ENCODE results near the gene PHC1. TPM values are rescaled to one million over a fixed set of nuclear protein-coding genes. Genes with fewer than 3 reads are reported as not detected.
"Not testable (repeated sequence)": the region's sequence is repeated elsewhere in the genome, so short reads cannot be mapped to it uniquely, and the experiment has no call there.

The PHC1 gene
- total RNA-seq (2014; rRNA removed; shearing (Covaris generic)), result 25.1 and 31.1 TPM in 2 replicates
- 51.5 and 64.1 TPM in 2 replicates for polyA plus RNA-seq (2015; cell fraction: cytosol; rRNA removed)
- polyA plus RNA-seq (2015; cell fraction: nucleus; rRNA removed), result 248 and 280 TPM in 2 replicates

DNA sequence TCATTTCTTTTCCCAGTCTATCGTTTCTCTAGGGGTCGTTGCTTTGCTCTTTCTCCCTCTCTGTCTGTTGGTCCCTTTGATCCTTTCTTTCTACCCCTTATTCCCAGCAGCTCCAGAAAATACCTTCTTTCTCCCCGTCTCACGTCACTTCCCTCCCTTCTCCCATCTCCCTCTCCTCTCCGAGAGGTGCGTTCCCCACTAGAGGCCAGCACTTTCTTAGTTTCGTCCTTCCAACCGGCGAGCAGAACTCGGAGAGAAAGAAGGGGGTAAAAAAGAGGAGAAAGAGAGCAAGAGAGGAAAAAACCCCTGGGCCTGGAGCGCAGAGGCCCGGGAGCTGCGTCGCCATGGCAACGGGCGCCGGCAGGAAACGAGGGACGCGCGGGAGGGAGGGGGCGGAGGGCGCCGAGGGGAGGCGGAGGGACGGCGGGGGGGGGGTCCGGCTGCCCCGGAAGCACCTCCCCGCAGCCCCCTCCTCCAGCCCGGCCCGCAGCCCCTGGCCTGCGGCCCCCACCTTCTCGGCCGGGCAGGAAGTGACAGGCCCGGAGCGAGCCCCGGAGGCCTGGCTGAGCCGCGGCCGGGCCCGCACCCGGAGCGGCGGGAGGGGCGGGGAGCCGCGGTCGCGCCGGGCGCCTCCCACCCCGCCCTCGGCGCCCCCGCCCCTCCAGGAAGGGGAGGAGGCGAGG is at the start of gene PHC1:
Gene PHC1, plus strand, starts transcription at position 477 of the 683 bp plus-strand sequence. CDS start 3,169 bp downstream, outside the sequence.
- in situ Hi-C loops (cut with HindIII; ENCODE audit: low pct_unique_long_range_greater_than_20kb, low sequenced_read_pairs), result not testable (repeated sequence)
- peak; percentile 81 for DNase-seq (ENCODE audit: low read depth, low spot score)

- DNase-seq (ENCODE audit: low read depth, low spot score), result no peak
- in situ Hi-C loops (cut with HindIII; ENCODE audit: low pct_unique_long_range_greater_than_20kb, low sequenced_read_pairs), result no loop called here
Observed at GRCh38 chr12:8866429-8866828, 47.9 kb upstream of the PHC1 start.

DNA sequence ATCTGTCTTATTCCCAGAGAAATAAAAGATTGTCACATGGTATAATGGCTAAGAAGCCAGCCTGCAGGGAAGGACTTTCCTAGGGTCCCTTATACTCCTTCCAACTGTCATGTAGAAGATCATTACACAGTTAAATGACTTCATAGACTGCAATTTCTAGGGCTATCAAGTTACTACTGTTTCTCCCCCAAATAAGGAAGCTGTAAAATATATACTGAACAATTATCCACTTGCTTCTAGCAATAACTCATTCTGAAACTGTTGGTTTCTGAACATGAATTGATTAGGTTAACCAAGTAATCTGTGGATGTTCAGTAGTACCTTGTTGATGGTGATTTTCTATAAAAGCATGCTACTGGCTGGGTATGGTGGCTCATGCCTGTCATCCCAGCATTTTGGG is 47.3 kb upstream of the PHC1 start:
- in situ Hi-C loops (cut with HindIII; ENCODE audit: low pct_unique_long_range_greater_than_20kb, low sequenced_read_pairs), result no loop called here

DNA sequence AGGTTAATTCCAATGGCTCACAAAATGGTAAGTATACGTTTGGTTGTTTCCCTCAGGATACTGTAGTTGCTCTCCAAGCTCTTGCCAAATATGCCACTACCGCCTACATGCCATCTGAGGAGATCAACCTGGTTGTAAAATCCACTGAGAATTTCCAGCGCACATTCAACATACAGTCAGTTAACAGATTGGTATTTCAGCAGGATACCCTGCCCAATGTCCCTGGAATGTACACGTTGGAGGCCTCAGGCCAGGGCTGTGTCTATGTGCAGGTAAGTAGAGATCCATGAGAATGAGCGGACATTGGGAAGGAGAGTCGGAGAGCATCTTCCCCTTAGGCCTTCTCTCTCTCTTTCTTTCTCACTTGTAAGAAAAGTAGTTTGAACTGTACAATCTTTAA is 46.5 kb upstream of the PHC1 start:
- DNase-seq (ENCODE audit: low read depth, low spot score), result no peak
- in situ Hi-C loops (cut with HindIII; ENCODE audit: low pct_unique_long_range_greater_than_20kb, low sequenced_read_pairs), result no loop called here

More for the DNA sequence above, 47.3 kb upstream of the PHC1 start:
- DNase-seq (ENCODE audit: low read depth, low spot score), result no peak

DNA sequence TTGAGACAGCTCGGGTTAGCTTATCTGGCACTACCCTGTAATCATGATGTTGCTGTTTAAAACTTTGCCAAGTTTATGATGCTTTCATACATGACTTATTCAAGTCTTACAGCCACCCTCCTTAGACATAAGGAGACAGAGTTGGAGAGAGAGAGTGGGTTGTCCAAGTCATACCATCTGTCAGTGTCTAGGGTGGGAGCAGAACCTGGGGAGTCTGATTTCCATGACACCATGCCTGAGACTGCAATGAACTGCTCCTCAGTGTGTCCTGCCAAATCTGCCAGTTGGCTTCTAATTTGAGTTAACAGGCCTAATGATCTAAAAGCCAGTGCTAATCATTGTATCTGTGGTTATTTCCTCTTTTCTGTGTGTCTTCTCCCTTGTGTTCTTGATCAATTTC is 43.7 kb upstream of the PHC1 start:
- in situ Hi-C loops (cut with HindIII; ENCODE audit: low pct_unique_long_range_greater_than_20kb, low sequenced_read_pairs), result no loop called here
- no peak for DNase-seq (ENCODE audit: low read depth, low spot score)

DNA sequence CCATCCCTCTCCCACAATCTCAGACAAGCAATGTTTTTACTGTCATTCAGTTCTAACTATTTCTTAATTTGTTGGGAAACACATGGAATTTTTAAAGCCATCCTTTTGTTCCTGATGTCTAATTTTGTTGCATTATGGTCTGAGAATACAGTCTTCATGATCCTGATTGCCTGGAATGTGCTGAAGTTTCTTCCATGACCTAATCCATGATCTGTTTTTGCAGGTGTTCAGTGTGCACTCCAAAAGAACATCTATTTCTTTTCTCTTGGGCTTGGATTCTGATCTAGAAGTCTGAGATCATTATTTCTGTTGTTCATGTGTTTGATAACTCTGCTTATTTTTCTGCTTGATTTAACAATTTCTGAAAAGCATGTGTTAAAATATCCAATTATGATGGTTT is 43.2 kb upstream of the PHC1 start:
- in situ Hi-C loops (cut with HindIII; ENCODE audit: low pct_unique_long_range_greater_than_20kb, low sequenced_read_pairs), result no loop called here

DNA sequence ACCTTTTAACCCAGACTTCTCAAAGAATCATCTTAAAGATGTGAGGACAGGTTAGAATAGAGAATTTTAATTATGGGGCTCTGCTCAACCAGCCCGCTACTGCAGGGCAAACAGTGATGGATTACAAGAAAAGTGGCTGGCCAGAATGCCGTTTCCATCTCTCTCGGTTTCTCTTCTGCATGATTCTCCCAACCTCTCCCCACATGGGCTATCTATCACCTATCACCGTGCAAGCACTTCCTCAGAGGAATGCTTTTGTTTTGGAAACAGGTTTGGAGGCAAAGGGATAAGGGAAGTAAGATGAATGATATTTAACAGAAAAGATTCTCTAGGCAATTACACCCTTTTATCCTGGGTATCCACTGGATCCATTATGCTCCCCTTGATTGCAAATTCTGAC is 37.4 kb upstream of the PHC1 start:
- no peak for DNase-seq (ENCODE audit: low read depth, low spot score)
- in situ Hi-C loops (cut with HindIII; ENCODE audit: low pct_unique_long_range_greater_than_20kb, low sequenced_read_pairs), result no loop called here

More for the DNA sequence above, 43.2 kb upstream of the PHC1 start:
- DNase-seq (ENCODE audit: low read depth, low spot score), result no peak

DNA sequence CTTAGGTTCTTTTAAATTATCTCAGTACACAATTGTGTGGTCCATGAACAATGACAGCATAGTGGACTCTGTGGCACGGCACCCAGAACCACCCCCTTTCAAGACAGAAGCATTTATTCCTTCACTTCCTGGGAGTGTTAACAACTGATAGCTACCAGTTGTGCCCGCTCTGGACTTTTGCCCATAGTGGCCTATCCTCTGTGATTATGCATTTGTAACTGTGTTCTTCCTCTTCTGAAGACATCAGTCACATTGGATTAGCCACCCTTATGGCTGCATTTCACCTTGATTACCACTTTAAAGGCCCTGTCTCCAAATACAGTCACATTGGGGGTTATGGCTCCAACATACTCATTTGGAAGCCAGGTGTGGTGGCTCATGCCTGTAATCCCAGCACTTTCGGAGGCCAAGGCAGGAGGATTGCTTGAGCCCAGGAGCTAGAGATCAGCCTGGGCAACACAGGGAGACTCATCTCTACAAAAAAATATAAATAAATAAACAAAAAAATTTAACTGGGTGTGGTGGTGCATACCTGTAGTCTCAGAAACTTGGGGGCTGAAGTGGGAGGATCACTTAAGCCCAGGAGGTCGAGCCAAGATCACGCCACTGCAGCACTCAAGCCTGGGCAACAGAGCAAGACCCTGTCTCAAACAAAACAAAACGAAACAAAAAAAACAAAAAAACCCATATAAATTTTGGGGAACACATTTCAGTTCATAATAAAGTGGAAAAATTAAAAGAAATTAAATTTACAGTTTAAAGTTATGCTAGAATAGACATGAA is 27.6 kb upstream of the PHC1 start:
- in situ Hi-C loops (cut with HindIII; ENCODE audit: low pct_unique_long_range_greater_than_20kb, low sequenced_read_pairs), result no loop called here
- DNase-seq (ENCODE audit: low read depth, low spot score), result no peak

DNA sequence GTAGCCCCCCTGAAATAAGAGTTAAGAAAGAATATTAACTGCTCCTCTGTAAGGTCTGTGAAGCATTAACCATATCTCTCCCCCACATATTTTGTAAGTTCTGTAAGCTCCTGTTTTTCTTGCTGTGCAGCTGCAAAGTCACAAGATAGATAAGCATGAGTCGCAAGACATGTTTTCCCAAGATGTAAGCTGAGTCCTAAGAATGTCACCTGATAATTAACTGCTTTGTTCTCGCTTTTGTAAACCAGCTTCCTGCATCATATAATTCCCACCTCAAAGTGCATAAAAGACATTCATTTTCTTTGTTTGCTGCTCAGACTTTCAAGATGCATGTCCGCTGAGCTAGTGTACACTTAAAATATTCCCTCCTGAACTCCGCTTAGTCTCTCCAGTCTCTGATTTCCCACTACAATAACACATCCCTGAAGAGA is 27.0 kb upstream of the PHC1 start:
- in situ Hi-C loops (cut with HindIII; ENCODE audit: low pct_unique_long_range_greater_than_20kb, low sequenced_read_pairs), result no loop called here
- peak; percentile 23 for DNase-seq (ENCODE audit: low read depth, low spot score)

GRCh38 chr12:8890313-8891085 is 23.8 kb upstream of the PHC1 start:
- in situ Hi-C loops (cut with HindIII; ENCODE audit: low pct_unique_long_range_greater_than_20kb, low sequenced_read_pairs), result no loop called here
- DNase-seq (ENCODE audit: low read depth, low spot score), result peak; percentile 76

DNA sequence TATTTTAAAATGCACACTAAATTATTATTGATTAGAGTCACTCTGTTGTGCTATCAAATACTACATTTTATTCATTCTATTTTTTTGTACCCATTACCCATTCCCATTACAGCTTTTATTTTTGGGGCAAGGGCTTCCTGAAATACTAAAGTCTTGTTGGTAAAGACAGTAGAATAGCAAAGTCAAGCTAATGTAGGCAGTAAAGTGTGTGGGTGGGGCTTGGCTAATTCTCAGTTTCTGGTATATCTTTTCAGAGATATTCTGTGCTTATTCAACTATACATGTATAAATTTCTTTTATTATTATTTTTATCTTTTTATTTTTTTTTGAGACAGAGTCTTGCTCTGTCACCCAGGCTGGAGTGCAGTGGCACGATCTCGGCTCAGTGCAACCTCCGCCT is 22.3 kb upstream of the PHC1 start:
- in situ Hi-C loops (cut with HindIII; ENCODE audit: low pct_unique_long_range_greater_than_20kb, low sequenced_read_pairs), result no loop called here
- no peak for DNase-seq (ENCODE audit: low read depth, low spot score)

- peak; percentile 85 for DNase-seq (ENCODE audit: low read depth, low spot score)
- in situ Hi-C loops (cut with HindIII; ENCODE audit: low pct_unique_long_range_greater_than_20kb, low sequenced_read_pairs), result no loop called here
Observed at GRCh38 chr12:8894378-8894777, 19.9 kb upstream of the PHC1 start.

DNA sequence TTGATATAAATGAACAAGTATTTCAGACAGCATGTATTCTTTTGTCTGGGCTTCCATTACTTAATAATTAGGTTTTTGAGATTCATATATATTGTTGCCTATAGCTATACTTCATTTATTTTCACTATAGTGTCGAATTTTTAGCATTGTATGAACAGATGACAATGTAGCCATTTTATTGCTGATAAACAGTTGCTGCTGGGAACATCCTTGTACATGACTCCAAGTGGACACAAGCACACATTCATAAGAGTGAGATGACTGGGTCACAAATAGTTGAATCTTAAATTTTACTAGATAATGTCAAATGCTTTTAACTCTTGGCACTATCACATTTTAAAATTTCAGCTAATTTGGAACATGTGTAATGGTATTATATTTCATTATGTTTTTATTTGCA is 19.3 kb upstream of the PHC1 start:
- in situ Hi-C loops (cut with HindIII; ENCODE audit: low pct_unique_long_range_greater_than_20kb, low sequenced_read_pairs), result no loop called here
- DNase-seq (ENCODE audit: low read depth, low spot score), result peak; percentile 54

DNA sequence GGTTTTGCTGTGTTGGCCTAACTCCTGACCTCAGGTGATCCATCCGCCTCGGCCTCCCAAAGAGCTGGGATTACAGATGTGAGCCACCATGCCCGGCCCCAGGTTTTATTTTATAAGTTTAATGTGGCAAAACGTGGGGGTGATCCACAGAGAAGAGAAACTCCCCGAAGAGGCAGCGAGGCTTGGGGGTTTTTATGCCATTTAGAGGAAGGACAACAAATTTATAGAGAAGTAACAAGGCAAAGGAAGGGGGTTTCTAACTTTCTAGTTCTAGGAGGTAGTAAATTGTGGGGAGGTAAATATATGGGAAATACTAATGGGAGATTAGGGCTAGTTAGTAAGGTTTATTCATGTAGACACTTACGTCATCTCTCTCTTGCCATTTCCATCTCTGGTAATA is 17.2 kb upstream of the PHC1 start:
- in situ Hi-C loops (cut with HindIII; ENCODE audit: low pct_unique_long_range_greater_than_20kb, low sequenced_read_pairs), result no loop called here
- no peak for DNase-seq (ENCODE audit: low read depth, low spot score)

GRCh38 chr12:8899830-8900229 is 14.5 kb upstream of the PHC1 start:
- in situ Hi-C loops (cut with HindIII; ENCODE audit: low pct_unique_long_range_greater_than_20kb, low sequenced_read_pairs), result no loop called here
- no peak for DNase-seq (ENCODE audit: low read depth, low spot score)

- DNase-seq (ENCODE audit: low read depth, low spot score), result peak; percentile 73
- in situ Hi-C loops (cut with HindIII; ENCODE audit: low pct_unique_long_range_greater_than_20kb, low sequenced_read_pairs), result not testable (repeated sequence)
Observed at GRCh38 chr12:8902703-8903102, 11.6 kb upstream of the PHC1 start.

GRCh38 chr12:8903646-8904045 is 10.7 kb upstream of the PHC1 start:
- DNase-seq (ENCODE audit: low read depth, low spot score), result no peak
- in situ Hi-C loops (cut with HindIII; ENCODE audit: low pct_unique_long_range_greater_than_20kb, low sequenced_read_pairs), result no loop called here

GRCh38 chr12:8904665-8905064 is 9.6 kb upstream of the PHC1 start:
- in situ Hi-C loops (cut with HindIII; ENCODE audit: low pct_unique_long_range_greater_than_20kb, low sequenced_read_pairs), result no loop called here
- no peak for DNase-seq (ENCODE audit: low read depth, low spot score)

All from SK-MEL-5 (cell line).